ENCODE measurements around the gene TFPI.

DNA sequence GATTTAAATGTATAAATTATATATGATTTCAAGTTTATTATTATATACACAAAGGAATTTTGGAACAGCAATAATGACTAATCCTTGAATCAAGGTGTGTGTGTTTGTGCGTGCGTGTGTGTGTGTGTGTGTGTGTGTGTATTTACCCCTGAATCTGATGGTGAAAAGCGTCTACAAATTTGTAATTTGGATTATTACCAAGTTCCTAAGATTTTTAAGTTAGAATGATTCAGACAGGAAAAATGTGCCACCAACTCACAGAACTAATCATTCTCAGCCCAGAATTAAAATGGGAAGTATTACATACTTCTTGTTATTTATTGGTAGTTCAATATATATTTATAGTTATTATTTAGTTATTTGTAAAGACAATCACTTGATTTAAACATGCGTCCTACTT is 118.5 kb downstream of the TFPI start:
- no peak for TF ChIP-seq EP300 (IDR thresholded peaks at IDR 0.05)
- TF ChIP-seq, protein P1, sequence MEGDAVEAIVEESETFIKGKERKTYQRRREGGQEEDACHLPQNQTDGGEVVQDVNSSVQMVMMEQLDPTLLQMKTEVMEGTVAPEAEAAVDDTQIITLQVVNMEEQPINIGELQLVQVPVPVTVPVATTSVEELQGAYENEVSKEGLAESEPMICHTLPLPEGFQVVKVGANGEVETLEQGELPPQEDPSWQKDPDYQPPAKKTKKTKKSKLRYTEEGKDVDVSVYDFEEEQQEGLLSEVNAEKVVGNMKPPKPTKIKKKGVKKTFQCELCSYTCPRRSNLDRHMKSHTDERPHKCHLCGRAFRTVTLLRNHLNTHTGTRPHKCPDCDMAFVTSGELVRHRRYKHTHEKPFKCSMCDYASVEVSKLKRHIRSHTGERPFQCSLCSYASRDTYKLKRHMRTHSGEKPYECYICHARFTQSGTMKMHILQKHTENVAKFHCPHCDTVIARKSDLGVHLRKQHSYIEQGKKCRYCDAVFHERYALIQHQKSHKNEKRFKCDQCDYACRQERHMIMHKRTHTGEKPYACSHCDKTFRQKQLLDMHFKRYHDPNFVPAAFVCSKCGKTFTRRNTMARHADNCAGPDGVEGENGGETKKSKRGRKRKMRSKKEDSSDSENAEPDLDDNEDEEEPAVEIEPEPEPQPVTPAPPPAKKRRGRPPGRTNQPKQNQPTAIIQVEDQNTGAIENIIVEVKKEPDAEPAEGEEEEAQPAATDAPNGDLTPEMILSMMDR (IDR thresholded peaks at IDR 0.05) = no peak
